Measurements from ENCODE around the gene NECAB3.
"Not testable (repeated sequence)": the region's sequence is repeated elsewhere in the genome, so short reads cannot be mapped to it uniquely, and the experiment has no call there.

NECAB3 gene

DNA sequence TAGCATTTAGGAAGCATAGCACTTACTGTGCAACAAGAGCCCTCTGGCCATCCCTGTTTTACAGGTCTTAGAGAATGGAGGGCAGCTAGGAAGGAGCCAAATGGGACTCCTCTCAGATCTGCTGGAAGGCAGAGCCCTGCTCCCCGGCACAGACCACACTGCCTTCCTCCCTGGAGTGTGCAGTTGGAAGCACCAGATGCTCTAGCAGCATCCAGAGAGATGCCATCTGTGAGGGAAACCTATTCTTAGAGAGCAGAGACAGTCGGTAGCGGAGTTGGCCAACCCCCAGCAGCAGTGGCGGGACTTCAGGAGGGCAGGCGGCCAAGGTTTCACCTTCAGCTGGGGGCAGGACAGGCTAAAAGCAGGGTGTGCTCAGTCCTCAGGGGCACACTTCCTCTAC lies 28.6 kb upstream of the NECAB3 start:
- H3K27me3 Mint-ChIP-seq: no peaks in the 10 kb centered on the region
- no peak for ATAC-seq
- no peak for DNase-seq
- H3K27ac Mint-ChIP-seq: peak overlapping the region in 1 of 2 donors; percentile 23
- peaks cover 0 to 7% of the 10 kb centered on the region in 2 donors for H3K9me3 Mint-ChIP-seq
- no peak overlapping the region for H3K4me3 Mint-ChIP-seq
- no peaks in the 10 kb centered on the region for H3K4me1 Mint-ChIP-seq

DNA sequence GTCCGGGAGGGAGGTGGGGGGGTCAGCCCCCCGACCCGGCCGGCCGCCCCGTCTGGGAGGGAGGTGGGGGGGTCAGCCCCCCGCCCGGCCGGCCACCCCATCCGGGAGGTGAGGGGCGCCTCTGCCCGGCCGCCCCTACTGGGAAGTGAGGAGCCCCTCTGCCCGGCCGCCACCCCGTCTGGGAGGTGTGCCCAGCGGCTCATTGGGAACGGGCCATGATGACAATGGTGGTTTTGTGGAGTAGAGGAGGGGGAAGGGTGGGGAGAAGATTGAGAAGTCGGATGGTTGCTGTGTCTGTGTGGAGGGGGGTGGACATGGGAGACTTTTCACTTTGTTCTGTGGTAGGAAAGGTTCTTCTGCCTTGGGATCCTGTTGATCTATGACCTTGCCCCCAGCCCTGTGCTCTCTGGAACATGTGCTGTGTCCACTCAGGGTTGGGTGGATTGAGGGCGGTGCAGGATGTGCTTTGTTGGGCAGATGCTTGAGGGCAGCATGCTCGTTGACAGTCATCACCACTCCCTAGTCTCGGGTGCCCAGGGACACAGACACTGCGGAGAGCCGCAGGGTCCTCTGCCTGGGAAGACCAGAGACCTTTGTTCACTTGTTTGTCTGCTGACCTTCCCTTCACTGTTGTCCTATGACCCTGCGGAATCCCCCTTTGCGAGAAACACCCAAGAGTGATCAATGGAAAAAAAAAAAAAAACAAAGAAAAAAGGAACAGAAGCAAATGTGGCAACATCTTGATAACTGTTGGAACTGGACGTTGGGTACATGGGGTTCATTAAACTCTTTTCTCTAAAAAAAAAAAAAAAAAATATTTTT lies 27.6 kb upstream of the NECAB3 start:
- peaks cover 0 to 7% of the 10 kb centered on the region in 2 donors for H3K9me3 Mint-ChIP-seq
- ATAC-seq (no peak), DNase-seq (no peak)
- H3K27me3 Mint-ChIP-seq: no peaks in the 10 kb centered on the region
- H3K4me1 Mint-ChIP-seq: no peaks in the 10 kb centered on the region
- H3K27ac Mint-ChIP-seq: no peak overlapping the region
- H3K4me3 Mint-ChIP-seq: no peak overlapping the region

GRCh38 chr20:33700696-33701441 lies 26.6 kb upstream of the NECAB3 start:
- H3K27ac Mint-ChIP-seq, H3K4me1 Mint-ChIP-seq, H3K9me3 Mint-ChIP-seq, DNase-seq, H3K27me3 Mint-ChIP-seq, H3K4me3 Mint-ChIP-seq, ATAC-seq: not testable (repeated sequence)

DNA sequence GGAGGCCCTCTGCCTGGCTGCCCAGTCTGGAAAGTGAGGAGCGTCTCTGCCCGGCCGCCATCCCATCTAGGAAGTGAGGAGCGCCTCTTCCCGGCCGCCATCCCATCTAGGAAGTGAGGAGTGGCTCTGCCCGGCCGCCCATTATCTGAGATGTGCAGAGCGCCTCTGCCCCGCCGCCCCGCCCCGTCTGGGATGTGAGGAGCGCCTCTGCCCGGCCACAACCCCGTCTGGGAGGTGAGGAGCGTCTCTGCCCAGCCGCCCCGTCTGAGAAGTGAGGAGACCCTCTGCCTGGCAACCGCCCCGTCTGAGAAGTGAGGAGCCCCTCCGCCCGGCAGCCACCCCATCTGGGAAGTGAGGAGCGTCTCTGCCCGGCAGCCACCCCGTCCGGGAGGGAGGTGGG lies 24.7 kb upstream of the NECAB3 start:
- H3K4me1 Mint-ChIP-seq, H3K9me3 Mint-ChIP-seq, H3K4me3 Mint-ChIP-seq, H3K27me3 Mint-ChIP-seq, ATAC-seq, H3K27ac Mint-ChIP-seq, DNase-seq: not testable (repeated sequence)

DNA sequence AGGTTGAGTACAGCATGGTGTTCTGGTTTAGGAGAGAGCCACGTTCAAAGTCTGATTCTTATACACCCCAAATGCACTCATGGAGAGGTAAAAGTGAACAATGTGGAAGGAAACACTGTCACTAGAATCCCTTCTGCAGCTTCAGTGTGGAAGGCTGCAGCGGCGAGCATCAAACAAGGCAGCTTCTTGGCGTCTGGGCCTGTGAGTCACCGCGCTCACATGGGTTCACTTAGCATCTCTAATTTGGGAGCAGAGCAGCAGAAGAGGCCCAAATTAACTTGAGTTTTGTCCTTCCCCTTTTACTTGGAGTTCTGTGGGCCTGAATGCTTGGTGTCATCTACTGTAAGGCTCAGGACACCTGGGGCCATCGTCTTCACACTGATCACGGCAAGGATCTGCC lies 22.9 kb upstream of the NECAB3 start:
- Mint-ChIP-seq H3K4me3 (no peak overlapping the region), H3K27ac (no peak overlapping the region), H3K9me3 (peaks cover 0 to 7% of the 10 kb centered on the region in 2 donors), H3K27me3 (no peaks in the 10 kb centered on the region), H3K4me1 (no peaks in the 10 kb centered on the region)
- DNase-seq (no peak), ATAC-seq (no peak)

DNA sequence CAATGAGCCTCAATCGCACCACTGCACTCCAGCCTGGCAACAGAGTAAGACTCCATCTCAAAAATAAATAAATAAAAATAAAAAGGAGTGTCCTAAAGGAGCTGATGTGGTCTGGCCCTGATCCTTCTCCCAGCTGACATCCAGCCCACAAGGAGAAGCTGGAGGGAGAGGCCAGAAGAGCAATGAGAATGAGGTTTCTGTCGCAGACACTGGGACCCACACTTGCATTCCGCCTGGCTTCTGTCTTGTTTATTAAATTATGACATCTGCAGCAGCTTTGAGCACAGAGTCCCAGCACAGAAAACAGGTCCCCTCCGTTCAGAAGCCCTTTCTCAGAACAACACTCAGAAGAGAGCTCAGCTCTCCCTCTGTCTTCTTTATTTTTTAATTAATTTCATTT lies 22.2 kb upstream of the NECAB3 start:
- Mint-ChIP-seq H3K27me3 (no peaks in the 10 kb centered on the region), H3K9me3 (peaks cover 0 to 7% of the 10 kb centered on the region in 2 donors), H3K4me3 (no peak overlapping the region), H3K27ac (no peak overlapping the region), H3K4me1 (peaks cover under 1% of the 10 kb centered on the region)
- no peak for ATAC-seq
- DNase-seq: no peak

- DNase-seq (no peak), ATAC-seq (no peak)
- Mint-ChIP-seq H3K27me3 (no peaks in the 10 kb centered on the region), H3K4me1 (peaks cover 19% of the 10 kb centered on the region), H3K27ac (peak overlapping the region in 1 of 2 donors; percentile 25), H3K9me3 (peaks cover 0 to 7% of the 10 kb centered on the region in 2 donors), H3K4me3 (no peak overlapping the region)
Observed at GRCh38 chr20:33694639-33695012, 20.4 kb upstream of the NECAB3 start.

- DNase-seq: no peak
- Mint-ChIP-seq H3K4me3 (no peak overlapping the region), H3K4me1 (peaks cover 25% of the 10 kb centered on the region), H3K27me3 (no peaks in the 10 kb centered on the region), H3K27ac (peak overlapping the region in 1 of 2 donors; percentile 82), H3K9me3 (peaks cover 0 to 7% of the 10 kb centered on the region in 2 donors)
- ATAC-seq: no peak
Observed at GRCh38 chr20:33693741-33694638, 19.8 kb upstream of the NECAB3 start.

DNA sequence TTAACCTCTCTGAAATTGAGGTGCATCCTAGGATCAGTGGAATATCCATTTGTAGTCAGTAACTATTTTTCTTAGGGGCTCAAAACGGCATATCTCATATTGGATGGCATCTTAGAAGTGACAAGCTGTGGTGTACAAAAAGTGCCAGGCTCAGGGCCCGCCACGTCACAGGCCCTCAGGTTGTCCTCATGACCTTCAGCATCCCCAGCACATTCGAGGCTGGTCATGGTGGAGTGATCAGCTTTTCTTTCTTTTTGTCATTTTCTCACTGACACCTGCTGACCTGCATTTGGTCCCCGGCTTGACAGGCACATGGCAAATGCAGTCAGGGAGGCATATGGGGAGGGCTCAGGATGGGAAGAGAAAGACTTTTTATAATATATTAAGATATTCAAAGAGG lies 19.1 kb upstream of the NECAB3 start:
- DNase-seq (no peak), ATAC-seq (no peak)
- Mint-ChIP-seq H3K27ac (peak overlapping the region in 1 of 2 donors; percentile 82), H3K4me3 (no peak overlapping the region), H3K27me3 (no peaks in the 10 kb centered on the region), H3K4me1 (peaks cover 32% of the 10 kb centered on the region), H3K9me3 (peaks cover 0 to 2% of the 10 kb centered on the region in 2 donors)

- DNase-seq (peak; percentile 67 to 72), ATAC-seq (peak; percentile 43)
- peaks cover 59% of the 10 kb centered on the region for H3K4me1 Mint-ChIP-seq
- no peaks in the 10 kb centered on the region for H3K27me3 Mint-ChIP-seq
- H3K4me3 Mint-ChIP-seq: peak overlapping the region; percentile 66 to 70
- no peaks in the 10 kb centered on the region for H3K9me3 Mint-ChIP-seq
- H3K27ac Mint-ChIP-seq: peak overlapping the region; percentile 59 to 73
Observed at GRCh38 chr20:33689973-33690372, 15.7 kb upstream of the NECAB3 start.

DNA sequence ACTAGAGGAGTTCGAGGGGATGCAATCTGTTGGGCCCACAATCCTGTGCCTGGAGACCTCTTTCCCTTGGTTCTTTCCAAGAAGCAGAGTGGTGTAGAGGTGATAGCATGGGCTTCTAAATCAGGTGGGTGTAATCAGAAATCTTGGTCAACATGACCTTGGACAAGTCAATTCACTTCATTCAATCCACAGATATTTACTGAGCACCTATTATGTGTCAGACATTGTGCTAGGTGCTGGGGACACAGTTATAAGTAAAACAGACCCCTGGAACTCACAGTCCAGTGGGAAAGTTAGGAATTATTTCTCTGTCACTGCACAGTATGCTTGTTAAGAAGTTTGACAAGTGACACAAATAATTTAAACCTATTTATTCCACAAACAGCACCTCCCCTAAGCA lies 15.3 kb upstream of the NECAB3 start:
- Mint-ChIP-seq H3K4me3 (peak overlapping the region; percentile 48 to 66), H3K9me3 (no peaks in the 10 kb centered on the region), H3K27me3 (no peaks in the 10 kb centered on the region), H3K27ac (no peak overlapping the region), H3K4me1 (peaks cover 64% of the 10 kb centered on the region)
- no peak for DNase-seq
- ATAC-seq: no peak

DNA sequence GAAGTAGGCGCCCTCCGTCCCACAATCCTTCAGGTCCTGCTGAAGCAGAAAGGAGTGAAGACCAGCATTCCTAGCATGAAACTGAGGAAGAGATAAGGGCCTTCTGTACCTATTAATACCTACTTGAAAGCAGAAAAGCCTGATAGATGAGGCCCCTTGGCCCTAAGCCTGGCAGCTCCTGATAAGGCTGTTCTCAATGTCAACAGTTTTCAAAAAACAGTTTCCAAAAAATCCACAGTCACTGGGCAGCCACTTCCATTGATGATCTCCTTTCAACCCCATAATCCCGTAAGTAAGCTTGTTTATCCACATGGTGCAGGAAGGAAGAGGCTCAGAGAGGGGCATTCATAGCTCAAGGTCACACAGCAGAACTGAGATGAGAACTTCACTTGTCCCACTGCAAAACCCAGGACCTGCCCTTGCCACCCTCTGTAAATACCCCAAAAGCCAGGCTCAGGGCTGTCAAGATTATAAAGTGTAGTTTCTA lies 14.8 kb upstream of the NECAB3 start:
- DNase-seq (no peak), ATAC-seq (no peak)
- H3K9me3 Mint-ChIP-seq: no peaks in the 10 kb centered on the region
- peak overlapping the region in 1 of 2 donors; percentile 61 for H3K27ac Mint-ChIP-seq
- peaks cover 69% of the 10 kb centered on the region for H3K4me1 Mint-ChIP-seq
- peak overlapping the region; percentile 14 to 48 for H3K4me3 Mint-ChIP-seq
- H3K27me3 Mint-ChIP-seq: no peaks in the 10 kb centered on the region

DNA sequence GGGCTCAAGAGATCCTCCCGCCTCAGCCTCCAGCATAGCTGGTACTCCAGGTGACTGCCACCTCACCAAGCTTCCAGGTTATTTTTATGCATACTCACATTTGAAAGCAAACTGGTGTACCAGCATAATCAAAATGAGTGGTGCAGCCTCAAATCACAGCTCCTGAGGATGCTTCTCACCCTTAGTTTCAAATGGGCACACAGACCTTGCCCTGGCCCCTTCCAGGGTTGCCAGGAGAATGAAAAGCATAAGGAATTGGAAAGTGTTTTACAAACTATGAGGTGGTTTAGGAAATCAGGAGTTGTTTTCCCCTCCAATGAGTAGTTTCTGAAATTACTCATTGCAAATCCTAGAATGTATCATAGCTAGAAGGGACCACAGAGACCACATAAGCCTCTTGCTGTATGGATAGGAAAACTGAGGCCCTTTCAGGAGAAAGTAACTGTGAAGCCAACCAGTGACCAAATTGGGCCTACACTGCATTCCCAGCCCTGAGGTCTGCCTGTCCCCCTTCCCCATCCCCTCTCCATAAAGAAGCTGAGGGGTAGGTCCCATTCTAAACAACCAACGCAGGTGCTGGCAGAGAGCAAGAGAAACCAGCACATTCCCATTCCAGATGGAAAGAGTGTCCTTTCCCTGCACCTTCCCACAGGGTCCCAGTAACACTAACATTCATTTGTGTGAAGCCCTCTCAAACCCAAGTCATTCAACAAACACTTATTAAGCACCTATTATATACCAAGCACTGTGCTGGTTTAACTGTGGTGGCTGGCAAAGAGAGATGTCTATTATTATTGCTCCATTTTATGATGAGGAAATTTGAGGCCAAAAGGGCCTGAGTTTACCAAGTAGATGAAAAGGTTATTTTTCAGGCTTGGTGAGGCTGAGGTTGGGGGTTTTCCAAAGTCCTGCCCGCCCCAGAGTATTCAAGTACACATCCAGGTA lies 14.0 kb upstream of the NECAB3 start:
- ATAC-seq: no peak
- H3K9me3 Mint-ChIP-seq: no peaks in the 10 kb centered on the region
- H3K4me3 Mint-ChIP-seq: peak overlapping the region; percentile 48 to 49
- H3K27ac Mint-ChIP-seq: peak overlapping the region; percentile 64 to 86
- H3K4me1 Mint-ChIP-seq: peaks cover 72% of the 10 kb centered on the region
- no peak for DNase-seq
- H3K27me3 Mint-ChIP-seq: no peaks in the 10 kb centered on the region

- DNase-seq (no peak), ATAC-seq (no peak)
- no peaks in the 10 kb centered on the region for H3K27me3 Mint-ChIP-seq
- no peak overlapping the region for H3K27ac Mint-ChIP-seq
- peaks cover 80% of the 10 kb centered on the region for H3K4me1 Mint-ChIP-seq
- no peaks in the 10 kb centered on the region for H3K9me3 Mint-ChIP-seq
- peak overlapping the region in 1 of 2 donors; percentile 24 for H3K4me3 Mint-ChIP-seq
Observed at GRCh38 chr20:33687370-33687915, 13.2 kb upstream of the NECAB3 start.

Data from stimulated activated naive CD8-positive, alpha-beta T cell treated with anti-CD3 and anti-CD28 coated beads, Interleukin-15, amount 100 ng/mL, for 72 hours (primary cell).